ENCODE results near the gene NRG2.

NRG2 gene

DNA sequence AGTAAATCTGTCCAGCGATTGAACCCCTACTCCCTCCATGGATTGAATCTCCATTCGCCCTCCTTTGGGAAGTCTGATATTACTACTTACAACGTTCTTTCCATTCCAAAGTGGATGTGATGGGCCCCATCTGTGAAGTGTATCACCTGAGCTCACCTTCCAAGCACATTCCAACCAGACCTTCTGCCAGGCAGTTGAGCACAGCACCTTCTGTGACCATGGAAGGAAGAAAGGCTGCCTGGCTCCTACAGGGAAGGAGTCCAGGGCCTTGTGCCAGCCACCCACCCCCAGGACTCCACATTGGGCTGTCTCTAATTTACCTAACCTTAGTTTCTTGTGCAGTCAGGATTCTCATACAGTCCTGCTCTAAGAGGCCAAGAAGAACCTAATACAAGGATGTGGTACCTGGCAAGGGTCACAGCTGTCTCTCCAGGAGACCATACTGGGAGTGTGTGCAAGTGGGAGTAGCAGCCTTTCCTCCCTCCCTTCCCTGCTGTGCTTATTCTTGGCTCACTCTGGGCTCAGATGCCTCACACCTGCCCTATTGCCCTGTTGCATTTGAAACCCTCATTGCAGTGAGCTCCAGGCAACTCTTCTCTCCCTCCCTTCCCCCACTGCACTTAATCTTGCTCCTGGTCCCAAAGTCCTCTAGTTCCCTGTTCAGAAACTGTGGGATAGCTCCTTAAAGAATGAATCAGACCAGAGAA is 116.1 kb downstream of the NRG2 start:
- ATAC-seq: no peak
- TF ChIP-seq, protein P1, sequence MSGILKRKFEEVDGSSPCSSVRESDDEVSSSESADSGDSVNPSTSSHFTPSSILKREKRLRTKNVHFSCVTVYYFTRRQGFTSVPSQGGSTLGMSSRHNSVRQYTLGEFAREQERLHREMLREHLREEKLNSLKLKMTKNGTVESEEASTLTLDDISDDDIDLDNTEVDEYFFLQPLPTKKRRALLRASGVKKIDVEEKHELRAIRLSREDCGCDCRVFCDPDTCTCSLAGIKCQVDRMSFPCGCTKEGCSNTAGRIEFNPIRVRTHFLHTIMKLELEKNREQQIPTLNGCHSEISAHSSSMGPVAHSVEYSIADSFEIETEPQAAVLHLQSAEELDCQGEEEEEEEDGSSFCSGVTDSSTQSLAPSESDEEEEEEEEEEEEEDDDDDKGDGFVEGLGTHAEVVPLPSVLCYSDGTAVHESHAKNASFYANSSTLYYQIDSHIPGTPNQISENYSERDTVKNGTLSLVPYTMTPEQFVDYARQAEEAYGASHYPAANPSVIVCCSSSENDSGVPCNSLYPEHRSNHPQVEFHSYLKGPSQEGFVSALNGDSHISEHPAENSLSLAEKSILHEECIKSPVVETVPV (CRISPR knock-in tag; IDR thresholded peaks at IDR 0.05): no peak

DNA sequence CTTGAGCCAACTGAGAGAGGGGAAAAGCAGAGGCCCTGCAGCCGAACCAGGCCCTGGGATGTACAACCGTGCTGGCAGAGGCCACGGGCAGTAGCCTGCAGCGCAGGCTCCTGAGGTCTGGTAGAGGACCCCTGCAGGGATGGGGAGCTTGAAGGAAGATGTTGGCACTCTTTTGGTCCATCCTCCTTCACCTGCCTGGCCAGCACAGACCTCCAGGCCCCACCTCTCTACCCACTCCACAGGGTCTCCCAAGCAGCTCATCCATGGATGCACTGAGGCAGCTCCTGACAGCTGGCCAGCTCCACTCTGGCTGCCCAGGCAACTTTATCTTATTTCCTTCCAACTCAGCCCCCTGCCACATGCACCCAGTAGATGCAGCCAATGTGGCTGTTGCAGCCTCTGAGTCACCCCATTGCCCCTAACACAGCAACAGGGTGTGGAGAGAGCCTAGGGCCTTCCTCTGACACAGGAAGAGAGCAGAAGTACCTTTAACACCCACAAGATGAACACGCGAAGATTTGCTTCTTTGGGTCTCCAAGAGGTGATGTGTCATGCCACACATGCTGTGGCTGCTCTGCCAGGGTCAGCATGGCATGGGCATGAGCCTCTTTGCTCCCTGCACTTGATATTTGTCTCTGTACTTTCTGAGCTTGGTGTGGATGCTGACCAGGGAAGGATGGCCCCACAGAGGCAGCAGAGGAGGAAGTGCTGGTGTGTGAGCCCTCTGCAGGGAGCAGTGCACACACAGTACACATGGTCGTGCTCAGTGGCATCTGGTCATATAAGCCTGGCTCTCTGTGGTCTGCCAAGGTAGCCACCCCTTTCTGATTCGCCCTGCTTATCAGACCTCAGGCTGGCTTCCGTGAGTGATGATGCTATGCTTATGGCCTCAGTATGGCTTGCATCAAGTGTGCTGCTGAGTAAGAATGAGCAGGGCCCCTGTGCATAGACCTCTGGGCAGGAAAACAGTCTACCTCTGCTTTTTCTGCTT is 117.2 kb downstream of the NRG2 start:
- TF ChIP-seq ZNF70 (CRISPR knock-in tag; IDR thresholded peaks at IDR 0.05) (no peak), ZFP30 (CRISPR knock-in tag; IDR thresholded peaks at IDR 0.05) (no peak), TOX (CRISPR knock-in tag; IDR thresholded peaks at IDR 0.05; ENCODE audit: borderline replicate concordance) (no peak), GLIS3 (CRISPR knock-in tag; IDR thresholded peaks at IDR 0.05) (no peak)
- peak; percentile 52; the same call in 2 of the 3 replicates for ATAC-seq

DNA sequence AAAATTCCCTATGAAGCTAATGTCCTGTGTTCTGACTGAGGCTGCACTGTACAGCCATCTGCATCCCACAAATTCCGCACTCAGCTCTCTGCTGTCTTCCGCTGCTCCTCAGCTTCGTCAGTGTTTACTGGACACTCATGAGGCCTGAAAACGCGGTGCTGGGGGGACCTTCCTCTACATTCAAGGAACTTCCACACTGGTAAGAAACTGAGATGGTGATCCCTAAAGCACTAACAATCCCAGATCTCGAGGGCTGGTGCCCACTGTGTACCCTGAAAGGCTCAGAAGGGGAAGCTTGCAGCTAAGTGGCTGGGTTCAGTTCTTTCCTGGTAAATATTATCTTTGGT is 117.9 kb downstream of the NRG2 start:
- no peak for TF ChIP-seq OSR1 (CRISPR knock-in tag; IDR thresholded peaks at IDR 0.05)
- no peak for TF ChIP-seq RARB (CRISPR knock-in tag; IDR thresholded peaks at IDR 0.05)
- TF ChIP-seq, protein P2, sequence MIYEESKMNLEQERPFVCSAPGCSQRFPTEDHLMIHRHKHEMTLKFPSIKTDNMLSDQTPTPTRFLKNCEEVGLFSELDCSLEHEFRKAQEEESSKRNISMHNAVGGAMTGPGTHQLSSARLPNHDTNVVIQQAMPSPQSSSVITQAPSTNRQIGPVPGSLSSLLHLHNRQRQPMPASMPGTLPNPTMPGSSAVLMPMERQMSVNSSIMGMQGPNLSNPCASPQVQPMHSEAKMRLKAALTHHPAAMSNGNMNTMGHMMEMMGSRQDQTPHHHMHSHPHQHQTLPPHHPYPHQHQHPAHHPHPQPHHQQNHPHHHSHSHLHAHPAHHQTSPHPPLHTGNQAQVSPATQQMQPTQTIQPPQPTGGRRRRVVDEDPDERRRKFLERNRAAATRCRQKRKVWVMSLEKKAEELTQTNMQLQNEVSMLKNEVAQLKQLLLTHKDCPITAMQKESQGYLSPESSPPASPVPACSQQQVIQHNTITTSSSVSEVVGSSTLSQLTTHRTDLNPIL (CRISPR knock-in tag; IDR thresholded peaks at IDR 0.05; ENCODE audit: low read depth): no peak
- no peak for TF ChIP-seq ISL1 (CRISPR knock-in tag; IDR thresholded peaks at IDR 0.05)
- TF ChIP-seq TOX (CRISPR knock-in tag; IDR thresholded peaks at IDR 0.05; ENCODE audit: borderline replicate concordance): no peak
- TF ChIP-seq ARNTL (CRISPR knock-in tag; IDR thresholded peaks at IDR 0.05; ENCODE audit: borderline replicate concordance, low read depth): no peak
- no peak for TF ChIP-seq ZNF70 (CRISPR knock-in tag; IDR thresholded peaks at IDR 0.05)
- TF ChIP-seq SNAI2 (CRISPR knock-in tag; IDR thresholded peaks at IDR 0.05): no peak
- TF ChIP-seq BACH2 (CRISPR knock-in tag; IDR thresholded peaks at IDR 0.05; ENCODE audit: borderline replicate concordance): no peak
- TF ChIP-seq CSDC2 (CRISPR knock-in tag; IDR thresholded peaks at IDR 0.05): no peak
- TF ChIP-seq TCF4 (CRISPR knock-in tag; IDR thresholded peaks at IDR 0.05; ENCODE audit: borderline replicate concordance): no peak
- no peak for TF ChIP-seq ZFP30 (CRISPR knock-in tag; IDR thresholded peaks at IDR 0.05)
- TF ChIP-seq ZNF565 (CRISPR knock-in tag; conservative IDR thresholded peaks at IDR 0.05; ENCODE audit: low read depth): no peak
- TF ChIP-seq, protein P3, sequence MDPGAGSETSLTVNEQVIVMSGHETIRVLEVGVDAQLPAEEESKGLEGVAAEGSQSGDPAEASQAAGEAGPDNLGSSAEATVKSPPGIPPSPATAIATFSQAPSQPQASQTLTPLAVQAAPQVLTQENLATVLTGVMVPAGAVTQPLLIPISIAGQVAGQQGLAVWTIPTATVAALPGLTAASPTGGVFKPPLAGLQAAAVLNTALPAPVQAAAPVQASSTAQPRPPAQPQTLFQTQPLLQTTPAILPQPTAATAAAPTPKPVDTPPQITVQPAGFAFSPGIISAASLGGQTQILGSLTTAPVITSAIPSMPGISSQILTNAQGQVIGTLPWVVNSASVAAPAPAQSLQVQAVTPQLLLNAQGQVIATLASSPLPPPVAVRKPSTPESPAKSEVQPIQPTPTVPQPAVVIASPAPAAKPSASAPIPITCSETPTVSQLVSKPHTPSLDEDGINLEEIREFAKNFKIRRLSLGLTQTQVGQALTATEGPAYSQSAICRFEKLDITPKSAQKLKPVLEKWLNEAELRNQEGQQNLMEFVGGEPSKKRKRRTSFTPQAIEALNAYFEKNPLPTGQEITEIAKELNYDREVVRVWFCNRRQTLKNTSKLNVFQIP (CRISPR knock-in tag; IDR thresholded peaks at IDR 0.05; ENCODE audit: borderline replicate concordance, low read depth): no peak
- TF ChIP-seq PPARA (CRISPR knock-in tag; IDR thresholded peaks at IDR 0.05; ENCODE audit: borderline replicate concordance): no peak
- TF ChIP-seq ZC3H10 (CRISPR knock-in tag; IDR thresholded peaks at IDR 0.05): no peak
- no peak for TF ChIP-seq ZNF8 (CRISPR knock-in tag; IDR thresholded peaks at IDR 0.05)
- TF ChIP-seq ZFP3 (CRISPR knock-in tag; IDR thresholded peaks at IDR 0.05): no peak
- TF ChIP-seq, protein P4, sequence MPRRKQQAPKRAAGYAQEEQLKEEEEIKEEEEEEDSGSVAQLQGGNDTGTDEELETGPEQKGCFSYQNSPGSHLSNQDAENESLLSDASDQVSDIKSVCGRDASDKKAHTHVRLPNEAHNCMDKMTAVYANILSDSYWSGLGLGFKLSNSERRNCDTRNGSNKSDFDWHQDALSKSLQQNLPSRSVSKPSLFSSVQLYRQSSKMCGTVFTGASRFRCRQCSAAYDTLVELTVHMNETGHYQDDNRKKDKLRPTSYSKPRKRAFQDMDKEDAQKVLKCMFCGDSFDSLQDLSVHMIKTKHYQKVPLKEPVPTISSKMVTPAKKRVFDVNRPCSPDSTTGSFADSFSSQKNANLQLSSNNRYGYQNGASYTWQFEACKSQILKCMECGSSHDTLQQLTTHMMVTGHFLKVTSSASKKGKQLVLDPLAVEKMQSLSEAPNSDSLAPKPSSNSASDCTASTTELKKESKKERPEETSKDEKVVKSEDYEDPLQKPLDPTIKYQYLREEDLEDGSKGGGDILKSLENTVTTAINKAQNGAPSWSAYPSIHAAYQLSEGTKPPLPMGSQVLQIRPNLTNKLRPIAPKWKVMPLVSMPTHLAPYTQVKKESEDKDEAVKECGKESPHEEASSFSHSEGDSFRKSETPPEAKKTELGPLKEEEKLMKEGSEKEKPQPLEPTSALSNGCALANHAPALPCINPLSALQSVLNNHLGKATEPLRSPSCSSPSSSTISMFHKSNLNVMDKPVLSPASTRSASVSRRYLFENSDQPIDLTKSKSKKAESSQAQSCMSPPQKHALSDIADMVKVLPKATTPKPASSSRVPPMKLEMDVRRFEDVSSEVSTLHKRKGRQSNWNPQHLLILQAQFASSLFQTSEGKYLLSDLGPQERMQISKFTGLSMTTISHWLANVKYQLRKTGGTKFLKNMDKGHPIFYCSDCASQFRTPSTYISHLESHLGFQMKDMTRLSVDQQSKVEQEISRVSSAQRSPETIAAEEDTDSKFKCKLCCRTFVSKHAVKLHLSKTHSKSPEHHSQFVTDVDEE (CRISPR knock-in tag; IDR thresholded peaks at IDR 0.05): no peak
- no peak for ATAC-seq
